AML-193 (cell line): ENCODE results near the gene ARMC7.
"Not testable (repeated sequence)": the region's sequence is repeated elsewhere in the genome, so short reads cannot be mapped to it uniquely, and the experiment has no call there.

Source experiments
- DNase-seq, 2 experiments: peaks; one replicate each; lab custom pipeline; 2025; lab: John Stamatoyannopoulos, UW

ARMC7 gene

GRCh38 chr17:75109407-75110233 is at the start of gene ARMC7:
TSS of gene ARMC7 (plus strand) at chr17:75109969. CDS start at chr17:75110289, 320 bp downstream.
- DNase-seq, result peak; percentile 88 to 90

GRCh38 chr17:75060434-75061054 is 49.2 kb upstream of the ARMC7 start:
- DNase-seq, result no peak

GRCh38 chr17:75061055-75061438 is 48.7 kb upstream of the ARMC7 start:
- no peak for DNase-seq

- DNase-seq, result no peak
These were observed 48.2 kb upstream of the ARMC7 start for GRCh38 chr17:75061618-75062017.

GRCh38 chr17:75063201-75063600 is 46.6 kb upstream of the ARMC7 start:
- no peak for DNase-seq

GRCh38 chr17:75063626-75064025 is 46.1 kb upstream of the ARMC7 start:
- DNase-seq, result no peak

GRCh38 chr17:75064040-75064439 is 45.7 kb upstream of the ARMC7 start:
- no peak for DNase-seq

- no peak for DNase-seq
These were observed 45.3 kb upstream of the ARMC7 start for GRCh38 chr17:75064460-75064859.

GRCh38 chr17:75064867-75065561 is 44.8 kb upstream of the ARMC7 start:
- DNase-seq, result no peak

- no peak for DNase-seq
These were observed 44.1 kb upstream of the ARMC7 start for GRCh38 chr17:75065562-75066151.

GRCh38 chr17:75067856-75068255 is 41.9 kb upstream of the ARMC7 start:
- DNase-seq, result peak; percentile 28 to 41

GRCh38 chr17:75068750-75069149 is 41.0 kb upstream of the ARMC7 start:
- DNase-seq, result no peak

- DNase-seq, result peak; percentile 52 to 71
These were observed 40.0 kb upstream of the ARMC7 start for GRCh38 chr17:75069783-75070182.

GRCh38 chr17:75071478-75072271 is 38.1 kb upstream of the ARMC7 start:
- DNase-seq, result not testable (repeated sequence)

GRCh38 chr17:75072909-75073308 is 36.9 kb upstream of the ARMC7 start:
- not testable (repeated sequence) for DNase-seq

GRCh38 chr17:75073618-75074047 is 36.1 kb upstream of the ARMC7 start:
- DNase-seq, result no peak

- no peak for DNase-seq
These were observed 35.2 kb upstream of the ARMC7 start for GRCh38 chr17:75074532-75074931.

GRCh38 chr17:75075597-75076336 is 34.0 kb upstream of the ARMC7 start:
- no peak for DNase-seq

GRCh38 chr17:75077072-75077495 is 32.7 kb upstream of the ARMC7 start:
- no peak for DNase-seq

- no peak for DNase-seq
These were observed 32.1 kb upstream of the ARMC7 start for GRCh38 chr17:75077496-75078283.
